OCI-LY3 (cell line): Measurements from ENCODE around the gene PBX2.

Experiments used
- CTCF ChIP-seq: fragments of 200-600, 300-600 bp; sonication (generic); IDR thresholded peaks from 2 replicates; pipeline ENCODE4 v1.5.1; 2014; ENCODE audit warnings: antibody characterized with exemption, low read length, low read depth
- EZH2phosphoT487 ChIP-seq: fragments of 200-600 bp; shearing (Covaris generic); IDR thresholded peaks from 2 replicates; pipeline ENCODE4 v1.6.1; 2018; ENCODE audit warnings: antibody characterized with exemption, mixed run types, low read depth

- TF ChIP-seq CTCF (no peak), EZH2phosphoT487 (no peak)
These were observed 13.6 kb upstream of the PBX2 start for GRCh38 chr6:32203426-32204267.
